HG02678 (cell line): ENCODE measurements around the gene FHOD3.

Experiments
- ATAC-seq: cut with Tn5 transposase; IDR thresholded peaks from one replicate; pipeline ENCODE4 v1.9.1; 2021; ENCODE audit warnings: mild to moderate bottlenecking, moderate library complexity; ENCODE audit not compliant: unreplicated experiment

The FHOD3 gene

DNA sequence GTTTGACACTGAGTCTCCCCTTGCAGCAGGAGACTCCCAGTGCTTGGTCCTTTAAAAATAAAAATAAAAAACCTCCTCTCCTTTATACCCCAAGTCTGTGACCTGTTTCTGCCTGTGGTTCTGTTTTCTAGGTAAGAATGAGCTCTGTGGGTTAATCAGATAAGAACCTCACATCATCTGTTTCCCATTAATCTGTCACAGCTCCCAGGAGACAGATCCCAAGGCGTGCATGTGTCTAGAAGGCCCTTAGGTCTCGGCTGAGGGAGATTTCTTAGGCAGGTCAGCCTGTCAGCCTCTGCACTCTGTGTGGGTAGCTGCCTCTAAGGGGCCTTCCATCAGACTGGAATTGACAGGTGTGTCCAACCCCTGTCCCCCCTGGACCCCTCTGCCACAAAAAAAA, 80.7 kb downstream of the FHOD3 start:
- ATAC-seq = no peak

GRCh38 chr18:36379435-36379984, 82.0 kb downstream of the FHOD3 start:
- no peak for ATAC-seq

DNA sequence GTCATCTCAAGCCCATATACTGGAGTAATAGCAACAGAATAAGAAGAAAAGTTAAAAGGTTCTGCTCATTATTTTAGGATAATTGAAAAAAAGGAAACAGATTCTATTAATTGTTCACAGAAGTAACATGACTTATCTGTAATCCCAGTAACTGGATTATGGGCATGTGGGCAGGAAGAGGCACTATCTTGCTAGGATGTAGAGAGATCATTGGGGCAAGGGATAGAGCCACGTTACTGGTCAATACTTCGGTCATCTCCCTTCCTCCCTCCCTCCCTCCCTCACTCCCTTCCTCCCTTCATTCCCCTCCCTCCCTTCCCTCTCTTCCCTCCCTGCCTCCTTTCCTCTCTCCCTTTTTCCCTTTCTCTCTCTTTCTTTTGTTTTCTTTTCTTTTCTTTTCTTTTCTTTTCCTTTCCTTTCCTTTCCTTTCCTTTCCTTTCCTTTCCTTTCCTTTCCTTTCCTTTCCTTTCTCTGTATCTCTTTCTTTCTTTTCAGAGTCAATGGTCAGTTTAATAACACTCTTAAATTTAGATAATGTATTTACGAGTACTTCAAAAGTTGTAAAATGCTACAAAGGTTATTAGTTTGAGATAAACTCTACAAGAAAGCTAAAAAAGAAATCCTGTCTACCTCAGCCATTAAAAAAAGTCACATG, 82.8 kb downstream of the FHOD3 start:
- no peak for ATAC-seq

- ATAC-seq = no peak
Measured at GRCh38 chr18:36381075-36381474, 83.6 kb downstream of the FHOD3 start.

DNA sequence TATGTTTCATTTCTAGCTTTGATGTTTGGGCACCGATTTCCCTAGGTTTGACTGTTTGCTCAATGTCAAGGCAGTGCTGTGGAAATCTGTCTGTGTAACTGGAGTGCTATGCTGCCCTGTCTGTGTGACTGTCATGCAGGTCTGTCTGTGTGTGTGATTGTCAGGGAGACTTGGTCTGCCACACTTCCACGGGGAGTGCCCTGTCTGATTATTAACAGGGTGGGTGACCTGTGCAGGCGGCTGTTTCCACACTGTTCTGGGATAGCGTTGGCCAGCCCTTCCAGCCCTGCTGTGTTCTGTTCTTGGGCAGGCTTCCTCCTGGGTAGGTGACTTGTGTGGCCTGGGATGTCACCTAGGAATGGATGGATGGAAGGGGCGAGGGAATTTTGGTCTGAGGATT, 85.3 kb downstream of the FHOD3 start:
- ATAC-seq = no peak

DNA sequence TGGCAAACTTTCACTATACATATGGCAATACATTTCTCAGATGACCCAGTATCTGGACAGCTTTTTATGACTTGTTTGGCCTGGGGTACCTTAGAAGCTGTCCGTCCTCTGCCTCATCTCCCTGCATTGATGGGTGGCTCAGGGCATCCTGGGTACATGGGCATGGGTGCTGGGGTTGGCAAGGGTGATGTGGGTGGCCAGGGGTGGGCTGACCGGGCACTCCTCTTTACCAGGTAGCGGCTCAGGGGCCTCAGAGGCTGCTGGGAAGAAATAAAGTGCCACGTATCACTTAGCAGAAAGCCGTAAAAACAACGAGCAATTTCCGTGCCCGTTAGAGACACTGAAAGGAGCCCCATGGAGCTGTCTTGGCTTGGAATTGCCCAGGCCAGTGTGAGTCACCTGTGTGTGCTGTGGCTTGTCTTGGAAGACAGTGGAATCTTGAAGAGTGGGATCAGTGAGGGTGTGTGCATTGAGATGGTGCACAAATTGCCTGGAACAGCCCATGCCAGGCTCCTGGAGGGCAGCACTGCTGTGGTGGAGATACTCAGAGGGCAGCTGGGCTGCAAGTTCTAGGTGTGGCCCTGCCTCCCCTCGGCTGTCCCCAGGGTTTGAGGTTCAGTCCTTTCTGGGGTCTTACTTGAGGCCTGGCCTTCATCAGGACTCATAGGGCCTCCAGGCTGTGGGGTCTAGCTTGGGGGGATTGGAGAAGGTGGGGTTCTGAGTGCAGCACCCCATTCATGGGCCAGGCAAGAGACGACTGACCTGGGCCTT, 88.8 kb downstream of the FHOD3 start:
- ATAC-seq = no peak

DNA sequence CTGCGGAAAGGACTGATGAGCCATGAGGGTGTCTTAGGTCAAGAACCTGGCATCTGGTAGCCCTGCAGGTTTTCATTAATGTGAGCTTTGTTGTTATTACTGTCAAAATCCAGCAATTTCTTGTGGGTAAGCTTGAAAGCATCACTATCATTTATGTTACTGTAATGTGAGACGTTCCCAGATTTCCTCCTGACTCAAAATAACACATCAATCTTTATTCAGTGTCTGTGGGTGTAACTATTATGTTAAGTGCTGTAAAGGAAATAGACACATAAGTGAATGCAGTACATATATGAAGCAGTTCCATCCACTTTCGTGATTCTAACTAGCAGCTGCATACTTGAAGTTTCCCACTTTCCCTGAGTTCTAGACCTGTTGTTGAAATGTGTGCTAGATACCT, 89.8 kb downstream of the FHOD3 start:
- no peak for ATAC-seq

- ATAC-seq = no peak
Measured at GRCh38 chr18:36388310-36388709, 90.8 kb downstream of the FHOD3 start.

GRCh38 chr18:36389027-36389426, 91.5 kb downstream of the FHOD3 start:
- no peak for ATAC-seq

DNA sequence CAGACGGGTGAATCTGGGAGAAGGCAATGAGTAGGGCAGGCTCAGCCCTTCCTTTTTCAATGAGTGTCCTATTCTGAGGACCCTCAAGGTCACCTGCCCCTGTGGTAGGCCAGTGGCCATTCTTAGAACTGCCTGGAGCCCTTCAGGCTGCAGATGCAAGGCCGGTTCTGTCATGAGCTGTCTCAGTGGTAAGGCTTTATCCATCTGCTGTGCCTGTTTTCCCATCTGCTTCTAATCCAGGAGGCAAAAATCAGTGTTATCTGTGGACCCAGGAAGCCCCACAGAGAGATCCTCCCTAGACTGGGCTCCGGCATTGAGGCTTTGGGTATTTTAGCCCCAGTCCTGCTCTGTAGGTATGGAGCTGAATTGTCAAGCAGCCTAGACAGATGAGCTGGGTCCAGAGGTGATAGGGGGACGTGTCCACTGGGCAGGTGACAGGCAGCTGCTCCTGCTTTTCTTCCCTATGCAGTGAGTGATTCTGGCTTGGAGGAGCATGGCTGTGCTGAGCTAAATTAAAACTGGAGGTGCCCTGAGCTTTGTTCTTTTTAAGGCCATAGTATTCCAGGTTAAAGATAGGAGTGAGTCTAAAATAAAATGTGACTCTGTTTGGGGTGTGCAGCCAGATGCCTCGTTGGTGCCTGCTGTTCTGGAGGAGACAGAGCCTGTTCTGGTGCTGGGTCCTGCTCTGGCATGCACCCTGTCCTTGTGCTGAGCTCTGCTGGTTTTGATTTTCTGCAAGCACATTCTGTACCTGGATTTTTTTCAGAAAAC, 92.5 kb downstream of the FHOD3 start:
- no peak for ATAC-seq

DNA sequence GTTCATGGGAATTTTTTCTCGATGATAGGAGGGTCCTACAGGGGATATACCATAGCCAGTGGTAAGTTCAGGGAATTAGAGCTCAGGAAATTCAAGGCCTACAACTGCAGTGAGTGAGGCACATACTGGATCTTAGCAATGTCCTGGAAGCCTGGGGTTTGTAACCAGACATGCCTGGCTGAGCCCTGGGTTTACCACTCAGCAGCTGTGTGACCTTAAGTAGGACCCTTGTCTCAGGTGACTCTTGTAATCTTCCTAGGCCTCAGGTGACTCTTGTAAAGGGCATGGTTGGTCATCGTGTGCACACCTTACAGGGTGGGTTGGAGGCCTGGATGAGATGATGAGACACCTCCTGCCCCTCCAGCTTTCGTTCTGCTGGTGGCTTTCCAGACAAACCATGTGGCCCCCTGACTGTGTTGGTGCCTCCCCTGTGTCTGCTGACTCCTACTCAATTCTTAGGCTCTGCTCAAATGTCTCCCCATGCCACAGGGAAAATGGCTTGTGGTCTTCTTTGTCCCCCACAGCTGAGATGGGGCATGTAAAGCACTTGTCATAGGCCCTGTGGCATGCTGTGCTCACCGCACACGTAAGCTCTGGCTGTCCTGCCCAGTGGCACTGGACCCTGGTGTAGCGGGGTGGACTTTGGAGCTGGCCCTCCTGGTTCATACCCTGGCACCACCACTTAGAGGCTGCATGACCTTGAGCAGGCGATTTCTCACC, 94.1 kb downstream of the FHOD3 start:
- ATAC-seq = no peak

GRCh38 chr18:36392164-36392978, 94.9 kb downstream of the FHOD3 start:
- no peak for ATAC-seq

DNA sequence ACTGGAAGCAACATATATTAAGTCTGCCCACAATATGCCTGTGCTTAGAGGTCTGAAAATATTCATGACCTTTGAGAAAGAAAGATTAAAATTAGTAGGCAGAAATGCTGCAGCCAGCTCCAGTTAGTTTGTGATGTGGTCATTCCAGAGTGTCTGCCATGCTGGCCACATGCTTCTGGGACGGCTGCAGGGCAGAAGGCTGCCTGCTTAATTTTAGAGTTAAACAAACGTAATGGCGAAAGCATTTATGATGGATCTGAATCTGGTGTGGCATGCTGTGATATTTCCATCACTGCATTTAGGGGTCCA, 95.4 kb downstream of the FHOD3 start:
- ATAC-seq = no peak

DNA sequence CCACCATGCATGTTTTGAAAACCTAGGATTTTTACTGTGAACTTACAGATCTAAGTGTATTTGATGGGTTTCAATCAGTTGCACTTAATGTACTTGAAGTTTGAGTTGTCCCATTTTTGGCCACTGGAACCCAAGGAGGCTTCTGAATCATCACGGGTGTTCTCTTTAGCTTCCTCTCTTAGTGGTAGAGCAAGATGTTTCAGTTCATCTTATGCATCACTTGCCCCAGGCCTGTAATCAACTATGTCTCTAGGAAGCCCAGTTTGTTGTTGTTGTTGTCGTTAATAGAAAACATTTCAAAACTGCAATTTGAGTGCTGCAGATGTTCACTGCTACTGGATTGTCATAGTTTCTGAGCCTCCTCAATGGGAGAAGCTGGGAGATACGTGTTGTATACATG, 97.0 kb downstream of the FHOD3 start:
- no peak for ATAC-seq

- ATAC-seq = no peak
Measured at GRCh38 chr18:36396190-36396589, 98.7 kb downstream of the FHOD3 start.

- no peak for ATAC-seq
Measured at GRCh38 chr18:36397033-36397432, 99.5 kb downstream of the FHOD3 start.

- no peak for ATAC-seq
Measured at GRCh38 chr18:36398419-36398818, 100.9 kb downstream of the FHOD3 start.

DNA sequence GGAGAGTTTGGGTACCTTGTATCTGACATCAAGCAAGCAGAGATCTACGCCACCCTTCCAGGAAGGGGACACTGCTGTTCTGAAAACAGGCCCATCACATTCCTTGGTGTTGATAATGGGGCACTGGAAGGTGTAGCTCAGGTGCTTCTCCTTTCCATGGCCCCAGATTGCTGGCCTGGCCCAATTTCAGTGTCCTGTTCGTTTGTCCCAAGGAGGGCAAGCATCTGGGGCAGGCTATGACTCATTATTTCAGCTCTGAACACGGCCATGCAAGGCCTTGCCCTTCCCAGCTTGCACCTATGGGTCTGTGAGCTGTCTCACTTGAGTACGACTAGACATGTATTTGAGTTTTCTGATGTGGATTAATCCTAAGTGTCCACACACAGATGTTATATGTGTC, 101.5 kb downstream of the FHOD3 start:
- ATAC-seq = no peak

DNA sequence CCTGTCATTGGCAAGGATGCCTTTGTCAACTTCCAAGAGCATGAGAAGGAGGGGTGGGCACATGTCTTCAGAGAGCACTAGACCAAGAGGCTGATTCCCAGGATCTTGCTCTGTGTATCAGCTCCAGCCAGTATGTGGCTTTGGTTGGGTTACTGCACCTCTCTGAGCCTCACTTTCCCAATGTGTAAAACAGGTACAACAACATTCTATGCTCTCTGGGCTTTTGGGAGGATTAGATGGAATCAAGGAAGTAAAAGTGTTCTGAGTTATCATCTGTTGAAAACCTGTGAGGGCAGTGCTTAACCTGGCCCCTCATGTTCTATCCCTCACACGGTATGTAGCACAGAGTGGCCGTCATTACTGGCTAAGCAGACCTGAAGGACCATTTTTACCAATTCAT, 103.9 kb downstream of the FHOD3 start:
- no peak for ATAC-seq

DNA sequence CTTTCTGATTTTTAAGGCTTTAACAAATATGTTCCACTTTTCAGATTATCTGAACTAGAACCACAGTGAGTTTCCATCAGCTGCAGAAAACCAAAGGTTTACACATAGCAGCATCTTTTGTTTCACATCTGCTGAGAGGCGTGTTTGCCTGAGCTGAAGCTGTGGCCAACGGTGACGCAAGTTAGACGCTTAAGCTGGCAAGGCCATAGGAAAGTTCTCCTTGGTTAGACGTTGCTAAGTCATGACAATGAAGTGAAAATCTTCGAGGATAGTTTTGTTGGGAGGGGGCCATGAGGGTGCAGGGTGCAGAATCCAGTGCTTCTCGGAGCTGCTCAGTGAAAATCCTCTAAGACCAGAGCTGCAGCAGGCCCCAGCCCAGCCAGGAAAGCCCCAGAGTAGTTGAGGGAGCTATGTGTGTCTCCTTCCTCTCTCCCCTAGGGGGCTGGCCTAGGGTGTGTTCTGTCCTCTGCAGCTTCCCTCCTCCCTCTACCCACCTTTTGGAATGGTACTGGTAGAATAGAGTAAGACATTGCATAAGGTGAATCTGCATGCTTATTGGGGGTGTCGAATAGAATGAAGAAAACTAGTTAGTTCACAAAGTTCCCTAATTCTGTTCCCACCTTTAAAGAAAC, 105.4 kb downstream of the FHOD3 start:
- ATAC-seq = no peak
